ENCODE data around the gene EPB41L2.
"Not testable (repeated sequence)": the region's sequence is repeated elsewhere in the genome, so short reads cannot be mapped to it uniquely, and the experiment has no call there.

Gene EPB41L2

DNA sequence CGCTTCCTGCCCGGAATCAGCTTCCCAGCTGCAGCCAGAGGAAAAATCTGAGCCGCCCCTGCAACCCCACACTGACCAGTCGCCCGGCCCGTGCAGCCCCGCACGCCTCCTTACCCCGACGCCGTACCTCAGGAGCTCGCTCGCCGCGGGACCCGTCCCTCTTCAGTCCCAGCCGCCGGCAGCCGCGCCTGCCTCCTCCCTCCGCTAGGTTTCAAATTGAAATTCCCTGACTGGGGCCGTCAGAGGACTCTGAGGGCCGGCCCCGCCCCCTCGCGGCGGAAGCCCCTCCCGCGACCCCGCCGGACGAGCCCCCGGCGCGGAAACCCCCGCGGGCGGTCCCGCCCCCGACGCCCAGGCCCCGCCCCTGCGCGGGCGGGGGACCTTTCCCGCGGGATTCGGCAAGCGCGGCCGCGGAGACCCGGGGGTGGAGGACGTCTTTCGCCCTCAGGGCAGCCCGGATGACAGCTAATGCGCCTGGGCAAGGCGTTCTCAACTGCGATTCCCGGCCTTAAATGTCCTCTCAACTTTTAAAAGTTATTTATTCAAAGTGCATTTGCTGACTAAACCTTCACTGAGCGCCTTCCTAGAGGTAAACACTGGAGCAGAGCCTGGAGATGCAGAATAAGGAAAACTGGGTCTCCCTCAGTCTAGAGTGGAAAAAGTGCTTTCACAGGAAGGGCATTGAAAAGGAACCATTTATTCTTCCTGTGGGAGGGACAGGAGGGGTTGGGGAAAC, at the start of gene EPB41L2:
Gene EPB41L2 (minus strand): TSS at position 218 of the 736 bp plus-strand sequence. CDS start 106,760 bp downstream, outside the sequence.
- peak; percentile 65 for DNase-seq (ENCODE audit: low read depth)

DNA sequence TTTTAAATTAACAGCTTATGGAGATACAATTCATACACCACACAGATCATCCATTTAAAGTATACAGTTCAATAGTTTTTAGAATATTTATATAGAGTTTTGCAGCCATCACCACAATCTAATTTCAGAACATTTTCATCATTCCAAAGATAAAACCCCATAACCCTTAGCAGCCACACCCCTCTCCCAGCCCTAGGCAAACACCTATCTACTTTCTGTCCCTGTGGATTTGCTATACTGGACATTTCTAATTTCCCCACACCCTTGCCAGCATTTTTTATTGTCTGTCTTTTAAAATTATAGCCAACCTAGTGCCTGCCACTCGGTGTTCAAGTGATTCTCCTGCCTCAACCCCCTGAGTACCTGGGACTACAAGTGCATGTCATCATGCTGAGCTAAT, 49.2 kb upstream of the EPB41L2 start:
- DNase-seq (ENCODE audit: low read depth): no peak

DNA sequence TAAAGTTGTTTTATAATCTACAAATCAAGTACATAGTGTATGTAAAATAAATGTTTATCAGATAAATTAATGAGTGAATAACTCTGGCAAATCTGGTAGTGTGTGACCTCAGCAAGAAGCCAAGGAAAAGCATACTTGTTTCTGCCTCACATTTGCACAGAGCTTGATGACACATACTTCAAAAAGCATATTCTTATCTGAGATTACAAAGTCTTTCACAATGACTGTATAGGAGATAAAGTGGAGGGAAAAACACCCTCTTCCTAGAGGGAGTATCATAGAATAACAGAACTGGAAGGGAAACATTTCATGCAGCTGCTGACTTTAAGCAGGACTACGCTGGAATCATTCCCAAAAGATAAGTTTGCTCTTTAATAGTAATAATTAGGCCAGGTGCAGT, 44.1 kb upstream of the EPB41L2 start:
- no peak for DNase-seq (ENCODE audit: low read depth)

DNA sequence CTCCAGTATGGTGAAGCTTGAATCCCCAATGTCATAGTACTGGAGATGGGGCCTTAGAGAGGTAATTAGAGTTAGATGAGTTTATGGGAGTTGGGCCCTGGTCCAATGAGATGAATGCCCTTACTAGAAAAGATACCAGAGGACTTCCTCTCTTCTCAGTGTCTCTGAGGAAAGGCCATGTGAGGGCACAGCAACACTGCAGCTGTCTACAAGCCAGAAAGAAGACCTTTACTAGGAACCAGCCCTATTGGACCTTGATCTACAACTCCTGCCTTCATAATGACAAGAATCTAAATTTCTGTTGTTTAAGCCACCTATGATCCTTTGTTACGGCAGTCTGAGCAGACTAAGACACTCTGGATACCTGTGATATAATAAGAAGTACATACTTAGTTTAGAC, 40.9 kb upstream of the EPB41L2 start:
- no peak for DNase-seq (ENCODE audit: low read depth)

DNA sequence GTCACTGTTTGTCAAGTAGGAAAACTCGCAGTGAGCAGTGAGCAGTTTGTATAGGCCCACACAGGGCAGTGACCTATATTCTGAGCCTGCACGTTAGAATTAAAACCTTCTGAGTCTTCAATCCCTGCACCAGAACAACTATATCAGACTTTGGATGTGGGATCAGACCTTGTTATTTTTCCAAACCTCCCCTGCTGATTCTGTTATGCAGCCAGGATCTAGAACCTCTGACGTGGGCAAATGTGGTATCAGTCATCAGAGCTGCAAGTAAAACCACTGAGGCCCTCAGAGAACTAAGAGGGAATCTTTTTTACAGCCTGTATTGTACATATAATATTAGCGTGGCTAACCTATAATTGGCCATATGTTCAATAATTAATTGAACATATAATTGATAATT, 40.3 kb upstream of the EPB41L2 start:
- no peak for DNase-seq (ENCODE audit: low read depth)

DNA sequence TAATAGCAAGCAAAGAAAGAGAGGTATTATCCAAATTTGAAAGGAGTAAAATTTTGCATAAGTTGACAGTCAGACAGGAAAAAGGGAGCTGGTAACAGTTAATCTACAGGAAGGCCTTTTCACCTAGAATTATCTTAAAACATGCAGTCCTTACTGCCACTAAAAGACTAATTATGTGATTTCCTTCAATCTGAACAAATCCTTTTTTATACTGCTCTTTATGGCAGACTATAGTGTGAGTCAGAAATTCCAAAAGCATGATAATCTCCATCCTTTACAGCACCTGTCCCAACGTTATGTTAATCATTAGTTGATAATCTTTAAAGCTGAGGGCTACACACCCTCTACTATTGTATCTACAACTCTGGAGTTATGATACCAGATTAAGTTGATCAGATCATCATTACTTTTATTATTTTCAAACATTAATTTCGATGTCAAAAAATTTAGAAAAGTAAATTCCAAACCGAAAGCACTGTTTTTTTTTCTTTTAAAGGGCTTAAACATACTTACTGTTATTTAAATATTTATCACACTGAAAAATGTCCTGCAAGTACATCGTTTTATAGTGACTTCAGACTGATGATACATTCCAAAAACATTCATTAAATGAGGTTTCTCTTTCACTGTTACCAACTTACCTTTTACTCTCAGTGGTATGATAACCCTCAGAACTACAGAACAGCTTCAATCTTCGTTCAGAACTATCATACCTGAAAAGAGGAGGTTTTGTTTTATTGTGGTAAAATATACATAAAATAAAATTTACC, 39.1 kb upstream of the EPB41L2 start:
- DNase-seq (ENCODE audit: low read depth): no peak

DNA sequence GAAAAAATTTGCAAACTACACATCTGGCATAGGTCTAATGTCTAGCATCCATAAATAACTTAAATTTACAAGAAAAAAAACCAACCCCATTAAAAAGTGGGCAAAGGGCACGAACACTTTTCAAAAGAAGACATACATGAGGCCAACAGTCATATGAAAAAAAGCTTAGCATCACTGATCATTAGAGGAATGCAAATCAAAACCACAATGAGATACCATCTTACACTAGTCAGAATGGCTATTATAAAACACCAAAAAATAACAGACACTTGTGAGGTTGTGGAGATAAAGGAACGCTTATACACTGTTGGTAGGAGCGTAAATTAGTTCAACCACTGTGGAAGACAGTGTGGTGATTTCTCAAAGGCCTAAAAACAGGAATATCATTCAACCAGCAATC, 33.7 kb upstream of the EPB41L2 start:
- no peak for DNase-seq (ENCODE audit: low read depth)

DNA sequence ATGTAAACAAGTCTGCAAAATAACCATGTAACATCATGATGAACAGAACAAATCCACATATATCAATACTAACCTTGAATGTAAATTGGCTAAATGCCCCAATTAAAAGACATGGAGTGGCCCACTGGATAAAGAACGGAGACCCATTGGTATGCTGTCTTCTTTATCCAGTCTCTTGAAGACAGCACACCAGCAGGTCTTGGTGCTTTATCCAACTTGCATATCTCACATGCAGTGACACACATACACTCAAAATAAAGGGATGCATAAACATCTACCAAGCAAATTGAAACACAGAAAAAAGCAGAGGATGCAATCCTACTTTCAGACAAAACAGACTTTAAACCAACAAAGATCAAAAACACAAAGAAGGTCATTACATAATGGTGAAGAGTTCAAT, 30.3 kb upstream of the EPB41L2 start:
- no peak for DNase-seq (ENCODE audit: low read depth)

DNA sequence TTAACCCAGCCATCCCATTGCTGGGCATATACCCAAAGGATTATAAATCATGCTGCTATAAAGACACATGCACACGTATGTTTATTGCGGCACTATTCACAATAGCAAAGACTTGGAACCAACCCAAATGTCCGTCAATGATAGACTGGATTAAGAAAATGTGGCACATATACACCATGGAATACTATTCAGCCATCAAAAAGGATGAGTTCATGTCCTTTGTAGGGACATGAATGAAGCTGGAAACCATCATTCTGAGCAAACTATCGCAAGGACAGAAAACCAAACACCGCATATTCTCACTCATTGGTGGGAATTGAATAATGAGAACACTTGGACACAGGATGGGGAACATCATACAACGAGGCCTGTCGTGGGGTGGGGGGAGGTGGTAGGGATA, 28.9 kb upstream of the EPB41L2 start:
- not testable (repeated sequence) for DNase-seq (ENCODE audit: low read depth)

DNA sequence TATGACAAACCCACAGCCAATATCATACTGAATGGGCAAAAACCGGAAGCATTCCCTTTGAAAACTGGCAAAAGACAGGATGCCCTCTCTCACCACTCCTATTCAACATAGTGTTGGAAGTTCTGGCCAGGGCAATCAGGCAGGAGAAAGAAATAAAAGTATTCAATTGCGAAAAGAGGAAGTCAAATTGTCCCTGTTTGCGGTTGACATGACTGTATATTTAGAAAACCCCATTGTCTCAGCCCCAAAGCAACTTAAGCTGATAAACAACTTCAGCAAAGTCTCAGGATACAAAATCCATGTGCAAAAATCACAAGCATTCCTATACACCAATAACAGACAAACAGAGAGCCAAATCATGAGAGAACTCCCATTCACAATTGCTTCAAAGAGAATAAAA, 27.3 kb upstream of the EPB41L2 start:
- DNase-seq (ENCODE audit: low read depth): not testable (repeated sequence)

DNA sequence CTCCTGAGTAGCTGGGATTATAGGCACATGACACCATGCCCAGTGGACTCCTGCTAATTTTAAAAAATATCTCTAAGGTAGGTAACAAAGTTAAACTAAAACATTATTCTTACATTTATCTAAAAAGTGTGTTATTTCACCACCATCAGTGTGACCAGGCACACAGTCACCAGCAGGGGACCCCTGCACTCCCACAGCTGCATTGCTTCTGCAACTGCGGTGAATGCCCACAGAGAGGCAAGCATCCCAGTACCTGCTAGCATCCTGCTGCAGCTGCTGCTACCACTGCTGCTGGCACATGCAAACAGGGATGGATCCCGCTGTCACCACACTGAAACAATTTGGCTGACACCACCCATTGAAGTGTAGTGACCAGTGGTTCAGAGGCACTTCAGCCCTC, 21.9 kb upstream of the EPB41L2 start:
- DNase-seq (ENCODE audit: low read depth): no peak

DNA sequence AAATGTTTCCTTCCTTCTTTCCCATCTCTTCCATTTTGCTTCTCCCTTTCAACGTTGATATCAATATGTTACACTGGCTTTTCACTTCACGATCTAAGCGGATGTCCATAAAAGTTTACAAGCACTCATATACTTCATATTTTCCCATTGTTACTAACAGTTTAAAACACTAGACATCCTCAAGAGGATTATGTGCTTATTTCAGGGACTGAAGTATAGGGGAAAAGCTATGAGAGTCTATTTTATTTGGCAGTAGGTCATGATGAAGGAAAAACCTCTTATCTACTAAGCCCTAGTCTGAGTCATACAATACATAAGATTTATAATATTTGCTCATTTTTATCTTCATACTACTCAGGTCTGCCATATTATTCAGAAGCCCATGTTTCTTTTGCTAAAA, 20.6 kb upstream of the EPB41L2 start:
- no peak for DNase-seq (ENCODE audit: low read depth)

DNA sequence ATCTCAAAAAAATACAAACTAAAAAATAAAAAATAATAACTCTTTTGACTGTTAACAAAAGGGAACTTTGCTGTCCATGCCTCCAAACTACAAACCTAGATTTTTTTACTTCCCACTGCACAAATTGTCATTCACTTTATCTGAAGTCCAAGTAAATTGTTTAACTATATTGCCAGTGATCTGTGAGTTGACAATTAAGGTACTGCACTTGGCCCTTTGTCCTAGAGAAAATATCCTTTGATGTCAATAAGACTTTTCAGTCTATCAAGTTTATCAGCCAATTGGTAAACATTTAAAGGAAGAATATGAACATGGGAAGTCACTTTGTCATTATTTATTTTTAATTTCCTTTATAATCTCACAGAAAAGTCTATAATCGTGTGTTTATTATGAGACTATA, 19.3 kb upstream of the EPB41L2 start:
- DNase-seq (ENCODE audit: low read depth): no peak

DNA sequence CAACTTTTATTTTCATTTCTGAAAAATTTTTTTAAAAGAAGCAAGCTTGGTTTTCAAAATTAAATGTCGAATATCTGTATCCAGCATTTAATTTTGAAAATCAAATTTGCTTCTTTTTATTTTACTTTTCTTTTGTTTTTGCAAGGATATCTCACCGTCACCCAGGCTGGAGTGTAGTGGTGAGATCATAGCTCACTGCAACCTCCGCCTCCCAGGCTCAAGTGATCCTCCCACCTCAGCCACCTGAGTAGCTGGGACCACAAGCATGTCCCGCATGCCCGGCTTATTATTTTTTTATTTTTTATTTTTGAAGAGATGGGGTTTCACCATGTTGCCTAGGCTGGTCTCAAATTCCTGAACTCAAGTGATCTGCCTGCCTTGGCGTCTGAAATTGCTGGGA, 17.0 kb upstream of the EPB41L2 start:
- no peak for DNase-seq (ENCODE audit: low read depth)

DNA sequence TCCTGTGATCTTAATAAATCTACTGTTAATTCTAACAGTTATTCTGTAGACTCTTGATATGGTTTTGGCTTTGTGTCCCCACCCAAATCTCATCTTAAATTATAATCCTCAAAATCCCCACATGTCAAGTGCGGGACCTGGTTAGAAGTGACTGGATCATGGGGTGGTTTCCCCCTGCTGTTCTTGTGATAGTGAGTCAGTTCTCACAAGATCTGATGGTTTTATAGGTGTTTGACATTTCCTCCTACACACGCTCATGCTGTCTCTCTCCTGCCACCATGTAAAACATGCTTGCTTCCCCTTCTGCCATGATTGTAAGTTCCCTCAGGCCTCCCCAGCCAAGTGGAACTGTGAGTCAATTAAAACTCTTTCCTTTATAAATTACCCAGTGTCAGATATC, 10.5 kb upstream of the EPB41L2 start:
- no peak for DNase-seq (ENCODE audit: low read depth)

DNA sequence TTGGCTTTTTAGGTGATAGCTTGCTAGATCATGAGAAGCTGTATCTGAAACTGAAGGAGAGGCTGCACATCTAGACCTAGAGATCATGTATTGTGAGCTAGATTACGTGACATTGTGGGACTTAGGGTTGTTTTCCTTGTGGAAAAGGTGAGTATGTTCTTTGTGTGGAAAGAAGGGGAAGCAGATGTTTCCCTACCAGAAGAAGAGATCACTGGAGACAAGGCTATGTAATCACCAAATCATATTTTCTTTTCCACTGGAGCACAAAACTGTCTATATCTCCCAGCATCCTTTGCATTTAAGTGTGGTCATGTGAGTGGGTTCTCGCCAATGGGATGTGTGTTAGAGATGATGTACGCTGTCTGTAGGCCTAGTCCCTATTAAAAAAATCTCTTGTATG, 7.0 kb upstream of the EPB41L2 start:
- no peak for DNase-seq (ENCODE audit: low read depth)

DNA sequence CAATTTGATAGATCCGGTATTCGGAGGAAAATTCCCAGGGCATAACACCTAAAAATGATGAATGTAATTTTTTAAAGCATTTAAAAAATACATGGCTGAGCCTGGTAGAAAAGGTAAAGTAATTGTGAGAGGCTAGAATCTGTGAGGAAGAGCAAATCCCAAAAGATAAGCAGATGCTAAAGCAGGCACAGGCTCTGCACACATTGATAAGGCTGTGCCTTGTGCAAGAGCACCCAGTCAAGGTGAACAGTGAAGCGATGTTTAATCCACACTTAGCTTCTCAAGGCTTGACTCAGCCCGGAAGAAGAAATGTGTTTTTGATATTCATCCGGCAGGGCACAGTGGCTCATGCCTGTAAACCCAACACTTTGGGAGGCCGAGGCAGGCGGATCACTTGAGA, 5.1 kb upstream of the EPB41L2 start:
- DNase-seq (ENCODE audit: low read depth): no peak

DNA sequence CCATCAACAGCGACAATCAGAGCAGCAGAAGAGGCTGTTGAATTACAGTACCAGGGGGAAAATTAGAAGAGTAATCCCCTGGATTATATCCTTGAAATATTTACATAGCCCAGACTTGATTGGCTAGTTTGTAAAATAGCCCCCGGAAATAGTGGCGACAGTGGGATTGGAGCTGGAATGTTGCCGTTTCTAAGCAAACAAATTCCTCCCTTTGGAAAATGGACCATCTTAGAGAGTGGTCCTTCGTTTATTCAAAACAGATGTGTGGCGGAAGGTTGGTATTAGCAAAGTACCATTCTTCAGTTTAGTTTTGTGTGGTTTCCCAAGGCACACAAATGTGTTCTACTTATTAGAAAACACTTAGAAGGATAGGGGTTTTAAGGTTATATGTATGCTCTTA, 4.5 kb upstream of the EPB41L2 start:
- DNase-seq (ENCODE audit: low read depth): no peak

DNA sequence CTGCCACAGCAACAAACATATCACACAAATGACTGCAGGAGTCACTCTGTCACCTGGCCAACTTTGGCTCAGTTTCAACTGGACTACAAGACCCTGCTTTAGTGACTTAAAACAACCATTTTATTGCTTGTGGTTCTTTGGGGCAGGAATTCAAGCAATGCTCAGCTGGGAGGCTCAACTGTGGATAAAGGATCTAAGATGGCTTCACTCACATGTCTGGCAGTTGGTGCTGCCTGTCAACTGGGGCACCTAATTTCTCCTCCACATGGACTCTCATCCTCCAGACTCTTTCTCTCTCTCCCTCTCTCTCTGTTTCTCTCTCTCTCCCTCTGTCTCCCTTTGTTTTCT, 2.8 kb upstream of the EPB41L2 start:
- DNase-seq (ENCODE audit: low read depth): no peak

DNA sequence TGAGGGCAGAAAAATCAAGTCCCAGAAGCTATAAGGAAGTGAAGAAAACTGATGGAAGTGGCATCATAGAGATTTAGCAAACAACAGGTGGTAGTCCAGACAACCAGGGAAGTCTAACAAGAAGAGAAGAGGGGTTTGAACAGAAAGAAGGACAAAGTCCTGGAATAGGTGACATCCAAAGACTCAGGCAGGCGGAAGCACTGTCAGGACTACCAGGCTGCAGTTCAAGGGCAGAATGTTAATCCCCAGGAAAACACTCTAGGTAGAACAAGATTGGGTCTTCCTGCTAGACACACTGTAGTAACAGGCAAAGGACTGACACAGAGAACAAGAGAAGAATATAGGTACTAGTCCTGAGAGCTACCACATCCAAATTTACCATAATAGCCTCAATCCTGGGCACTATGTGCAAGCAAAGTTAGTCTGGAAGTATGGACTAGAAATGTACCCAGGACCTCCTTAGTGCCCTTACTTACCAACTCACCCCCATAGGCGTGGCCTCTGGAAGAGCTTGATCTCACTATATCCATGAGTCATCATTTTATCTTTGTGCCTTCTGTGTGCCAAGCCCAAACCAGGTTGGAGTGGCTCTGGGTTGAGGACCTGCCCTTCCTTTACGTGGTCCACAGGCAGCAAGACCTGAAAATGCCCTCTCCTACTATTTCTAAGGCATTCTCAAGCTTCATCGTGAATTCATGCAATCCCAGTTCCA, 2.2 kb upstream of the EPB41L2 start:
- no peak for DNase-seq (ENCODE audit: low read depth)

DNA sequence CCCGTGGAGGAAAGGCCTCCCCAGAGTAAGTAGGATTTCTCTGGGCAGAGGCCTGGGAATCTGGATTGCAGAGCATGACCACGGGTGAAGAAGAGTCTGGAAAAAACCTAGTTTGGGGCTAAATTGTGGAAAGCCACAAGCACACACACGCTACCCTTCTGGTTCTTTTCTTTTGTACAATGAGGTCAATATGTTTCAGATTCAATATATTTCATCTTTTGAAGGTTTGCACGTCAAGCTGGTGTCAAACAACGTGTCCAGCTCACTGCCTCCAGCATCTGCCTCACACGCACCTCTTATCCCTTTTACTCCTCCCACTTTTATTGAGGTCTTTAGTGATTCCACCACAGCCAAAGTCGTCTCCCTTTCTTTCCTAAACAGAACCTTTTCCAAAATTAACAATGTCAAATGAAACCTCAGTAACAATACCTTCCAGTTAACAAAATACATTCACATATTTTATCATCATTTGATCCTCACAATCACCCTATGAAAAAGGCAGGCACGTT, 773 bp upstream of the EPB41L2 start:
- no peak for DNase-seq (ENCODE audit: low read depth)

DNA sequence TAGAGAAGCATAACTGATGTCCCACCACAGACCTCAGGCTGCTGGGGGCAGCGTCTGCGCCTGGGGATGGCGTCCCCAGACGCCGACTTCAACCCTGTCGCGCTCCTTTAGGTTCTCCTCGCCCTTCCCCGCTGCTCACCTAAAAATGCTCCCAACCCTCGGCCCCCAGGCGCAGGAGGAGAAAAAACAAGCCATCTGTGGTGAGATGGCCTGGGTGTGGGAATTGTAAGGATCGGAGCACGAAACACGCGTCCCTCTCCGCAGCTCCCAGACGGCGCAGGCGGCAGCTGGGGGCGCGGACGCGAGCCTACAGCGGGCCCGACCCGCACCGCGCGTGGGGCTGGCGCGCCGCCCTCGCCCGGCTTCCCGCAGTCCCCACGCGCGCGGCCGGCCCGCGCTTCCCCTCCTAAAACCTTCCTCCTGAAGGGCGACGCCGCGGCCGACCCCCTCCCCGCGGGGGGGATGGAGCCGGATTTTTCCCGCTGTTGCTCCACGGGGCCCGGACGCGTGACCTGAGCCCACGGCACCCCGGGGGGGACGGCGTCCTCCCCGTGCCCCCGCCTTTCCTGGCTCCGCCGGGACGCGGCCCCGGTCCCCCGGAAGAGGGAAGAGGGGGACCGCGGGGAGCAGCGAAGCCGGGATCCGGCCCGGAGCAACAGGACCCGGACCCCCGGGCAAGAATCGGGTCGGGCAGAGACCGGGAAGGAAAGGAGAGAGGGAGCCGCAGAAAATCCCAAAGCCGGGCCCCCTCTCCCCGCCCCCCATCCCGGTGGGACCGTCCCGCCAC, 611 bp downstream of the EPB41L2 start:
- DNase-seq (ENCODE audit: low read depth): no peak
